MCF 10A (cell line): ENCODE measurements around the gene PRKN. TPM values are rescaled to one million over a fixed set of nuclear protein-coding genes. Genes with fewer than 3 reads are reported as not detected.

Source experiments
- BruUV-seq: library from RNA; stranded (reverse); fragments of 400-500 nt; replicated peaks from 2 replicates; lab custom pipeline; 2021; lab: Mats Ljungman, UMichigan
- CTCF ChIA-PET: fragments of 300-600 bp; sonication (Branson Sonifier 250); formaldehyde crosslinking; extraction: SDS; loops from one replicate; lab custom pipeline; 2021; ENCODE audit warnings: antibody characterized with exemption, inconsistent platforms; lab: Yijun Ruan, JAX
- POLR2A ChIA-PET: fragments of 300-600, 350-650 bp; sonication (Branson Sonifier 250); formaldehyde crosslinking; extraction: SDS; loops from one replicate; lab custom pipeline; 2020; ENCODE audit warnings: antibody characterized with exemption, inconsistent platforms; lab: Yijun Ruan, JAX
- DNase-seq: peaks from one replicate; pipeline ENCODE4 v3.0.0-alpha.2; 2018; ENCODE audit not compliant: unreplicated experiment
- H3K27ac Mint-ChIP-seq: one replicate; pipeline ENCODE4 v1.8.0; 2022; ENCODE audit warnings: mild to moderate bottlenecking, low read depth, mixed read lengths; ENCODE audit not compliant: unreplicated experiment
- H3K27me3 Mint-ChIP-seq: one replicate; pipeline ENCODE4 v1.8.0; 2022; ENCODE audit warnings: mixed read lengths; ENCODE audit not compliant: insufficient read depth, unreplicated experiment
- H3K36me3 Mint-ChIP-seq: one replicate; pipeline ENCODE4 v1.8.0; 2022; ENCODE audit warnings: mild to moderate bottlenecking, moderate library complexity, mixed read lengths; ENCODE audit not compliant: insufficient read depth, unreplicated experiment
- H3K4me1 Mint-ChIP-seq: one replicate; pipeline ENCODE4 v1.8.0; 2022; ENCODE audit warnings: mixed read lengths; ENCODE audit not compliant: insufficient read depth, unreplicated experiment
- H3K4me3 Mint-ChIP-seq: one replicate; pipeline ENCODE4 v1.8.0; 2022; ENCODE audit warnings: mild to moderate bottlenecking, moderate library complexity, mixed read lengths; ENCODE audit not compliant: unreplicated experiment
- H3K9me3 Mint-ChIP-seq: one replicate; pipeline ENCODE4 v1.8.0; 2022; ENCODE audit warnings: mixed read lengths; ENCODE audit not compliant: unreplicated experiment
- intact Hi-C: fragments of 100-400 bp; cut with micrococcal nuclease; formaldehyde crosslinking; loops from 2 replicates; pipeline ENCODE4 v1.14.1; 2022
- total RNA-seq: library from RNA; stranded (reverse); gene quantifications from 2 replicates; pipeline ENCODE4 v1.2.3, GENCODE V29; 2022
- TF ChIP-seq, protein P1 (sequence below): fragments of 200-600 bp; IDR thresholded peaks from one replicate; pipeline ENCODE4 v1.8.0; 2022; ENCODE audit warnings: antibody characterized with exemption, mild to moderate bottlenecking; ENCODE audit not compliant: unreplicated experiment

The PRKN gene
- total RNA-seq, 1 experiment from 2014 or later, result 2.5 TPM

DNA sequence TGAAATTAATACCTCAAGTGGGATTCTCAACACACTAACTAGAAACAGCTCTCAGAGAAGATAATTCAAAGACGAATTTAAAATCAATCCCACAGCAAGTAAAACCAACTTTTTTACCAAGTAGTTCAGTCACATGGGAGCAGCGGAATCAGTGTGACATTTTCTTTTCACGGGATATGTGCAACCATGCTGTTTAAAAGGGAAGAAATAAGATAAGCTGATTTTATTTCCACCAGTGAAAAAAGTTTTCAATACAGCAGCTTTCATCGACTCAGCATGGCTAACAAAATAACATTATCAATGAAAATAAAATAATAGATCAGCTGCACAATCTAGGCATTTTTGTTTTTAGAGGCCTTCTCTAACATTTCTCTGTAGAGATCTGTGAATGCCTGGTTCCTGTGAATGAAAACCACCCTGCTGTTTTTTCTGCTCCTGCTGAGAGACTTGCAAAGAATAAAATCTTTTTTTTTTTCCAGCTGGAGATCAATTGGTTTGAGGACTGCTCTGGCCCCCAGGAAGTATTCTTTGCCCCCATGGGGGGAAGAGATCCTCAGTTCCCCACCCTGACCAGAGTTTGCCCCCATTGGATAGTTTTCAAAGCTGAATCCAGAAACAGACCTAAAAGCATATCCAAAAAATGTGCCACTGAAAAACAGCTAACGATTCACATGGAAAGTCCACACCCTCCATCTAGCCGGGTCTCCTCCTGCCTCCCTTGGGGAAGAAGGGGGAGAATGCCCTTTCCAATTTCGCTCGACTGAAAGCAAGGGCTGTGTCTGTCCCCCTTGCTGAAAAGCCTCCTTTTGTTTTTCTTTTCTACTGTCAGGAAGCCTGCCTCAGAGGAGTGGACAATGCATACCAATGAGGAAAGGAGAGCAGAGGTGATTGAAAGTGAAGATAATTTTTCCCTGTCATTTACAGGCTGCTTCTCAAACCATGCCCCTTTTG, 317.6 kb downstream of the PRKN start:
- TF ChIP-seq, protein P1, sequence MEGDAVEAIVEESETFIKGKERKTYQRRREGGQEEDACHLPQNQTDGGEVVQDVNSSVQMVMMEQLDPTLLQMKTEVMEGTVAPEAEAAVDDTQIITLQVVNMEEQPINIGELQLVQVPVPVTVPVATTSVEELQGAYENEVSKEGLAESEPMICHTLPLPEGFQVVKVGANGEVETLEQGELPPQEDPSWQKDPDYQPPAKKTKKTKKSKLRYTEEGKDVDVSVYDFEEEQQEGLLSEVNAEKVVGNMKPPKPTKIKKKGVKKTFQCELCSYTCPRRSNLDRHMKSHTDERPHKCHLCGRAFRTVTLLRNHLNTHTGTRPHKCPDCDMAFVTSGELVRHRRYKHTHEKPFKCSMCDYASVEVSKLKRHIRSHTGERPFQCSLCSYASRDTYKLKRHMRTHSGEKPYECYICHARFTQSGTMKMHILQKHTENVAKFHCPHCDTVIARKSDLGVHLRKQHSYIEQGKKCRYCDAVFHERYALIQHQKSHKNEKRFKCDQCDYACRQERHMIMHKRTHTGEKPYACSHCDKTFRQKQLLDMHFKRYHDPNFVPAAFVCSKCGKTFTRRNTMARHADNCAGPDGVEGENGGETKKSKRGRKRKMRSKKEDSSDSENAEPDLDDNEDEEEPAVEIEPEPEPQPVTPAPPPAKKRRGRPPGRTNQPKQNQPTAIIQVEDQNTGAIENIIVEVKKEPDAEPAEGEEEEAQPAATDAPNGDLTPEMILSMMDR, result no peak
- Mint-ChIP-seq H3K27ac (no peak overlapping the region), H3K27me3 (no peaks in the 10 kb centered on the region), H3K36me3 (no peaks in the 10 kb centered on the region), H3K4me3 (no peak overlapping the region), H3K4me1 (peaks cover 6% of the 10 kb centered on the region), H3K9me3 (no peaks in the 10 kb centered on the region)
- BruUV-seq, result no TSS peak
- no peak for DNase-seq
- CTCF ChIA-PET, result interaction anchor here (1.5 kb wide), 1 partner anchor 13 kb away, joined by 3 read pairs; no protein-coding TSS in a partner anchor
- POLR2A ChIA-PET, result no interaction called here
- intact Hi-C loops, result no loop called here

DNA sequence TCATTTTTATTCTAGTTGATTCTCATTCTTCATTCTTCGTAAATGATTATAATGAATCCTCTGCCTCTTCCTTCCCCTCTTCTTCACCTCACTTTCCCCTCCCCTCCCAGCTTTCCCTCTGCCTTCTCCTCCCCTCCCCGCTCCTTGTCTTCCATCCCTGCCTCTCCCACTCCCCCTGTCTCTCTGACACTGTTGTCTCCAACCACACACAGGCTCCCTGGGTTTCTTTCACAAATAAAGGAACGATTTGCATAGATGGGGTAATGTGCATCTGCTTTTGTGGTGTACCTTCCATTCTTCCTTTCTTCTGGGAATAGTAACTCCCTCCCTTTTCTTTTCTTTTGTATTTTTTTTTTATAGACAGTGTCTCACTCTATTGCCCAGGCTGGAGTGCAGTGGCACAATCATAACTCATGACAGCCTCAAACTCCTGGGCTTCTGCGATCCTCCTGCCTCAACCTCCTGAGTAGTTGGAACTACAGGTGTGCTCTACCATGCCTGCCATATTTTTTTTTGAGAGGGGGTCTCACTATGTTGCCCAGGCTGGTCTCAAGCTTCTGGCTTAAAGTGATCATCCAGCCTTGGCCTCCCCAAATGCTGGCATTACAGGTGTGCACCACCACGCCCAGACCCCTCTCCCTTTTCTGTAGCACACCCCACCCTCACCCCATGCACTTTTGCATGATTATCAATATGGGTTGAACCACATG, 318.6 kb downstream of the PRKN start:
- CTCF ChIA-PET, result interaction anchor here (1.4 kb wide), 1 partner anchor 13 kb away, joined by 3 read pairs; no protein-coding TSS in a partner anchor
- intact Hi-C loops, result no loop called here
- POLR2A ChIA-PET, result no interaction called here
- Mint-ChIP-seq H3K27me3 (no peaks in the 10 kb centered on the region), H3K4me3 (no peak overlapping the region), H3K9me3 (no peaks in the 10 kb centered on the region), H3K36me3 (no peaks in the 10 kb centered on the region), H3K27ac (no peak overlapping the region), H3K4me1 (peaks cover 6% of the 10 kb centered on the region)
- TF ChIP-seq, protein P1, result no peak
- DNase-seq, result no peak
- no TSS peak for BruUV-seq

DNA sequence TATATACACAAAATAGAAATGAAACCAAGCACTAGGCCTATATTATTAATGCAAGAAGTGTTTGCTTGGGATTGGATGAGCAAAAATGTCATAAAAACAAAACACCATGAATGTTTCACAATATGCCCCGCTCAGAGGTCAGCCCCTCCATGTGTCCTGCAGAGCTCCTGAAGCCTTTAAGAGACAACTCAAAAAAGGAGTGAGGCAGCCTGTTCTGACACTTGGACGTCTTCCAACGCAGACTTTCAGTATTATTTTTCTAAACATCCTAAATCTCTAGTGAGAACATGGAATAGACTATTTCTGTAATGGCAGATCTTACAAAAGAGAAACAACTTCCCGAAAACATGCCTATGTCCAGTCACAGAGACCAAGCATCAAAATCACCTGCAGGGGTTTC, 322.6 kb downstream of the PRKN start:
- intact Hi-C loops, result no loop called here
- Mint-ChIP-seq H3K4me3 (no peak overlapping the region), H3K27ac (no peak overlapping the region), H3K36me3 (no peaks in the 10 kb centered on the region), H3K4me1 (no peaks in the 10 kb centered on the region), H3K9me3 (no peaks in the 10 kb centered on the region), H3K27me3 (no peaks in the 10 kb centered on the region)
- POLR2A ChIA-PET, result no interaction called here
- CTCF ChIA-PET, result no interaction called here
- DNase-seq, result no peak
- no TSS peak for BruUV-seq
- TF ChIP-seq, protein P1, result no peak

DNA sequence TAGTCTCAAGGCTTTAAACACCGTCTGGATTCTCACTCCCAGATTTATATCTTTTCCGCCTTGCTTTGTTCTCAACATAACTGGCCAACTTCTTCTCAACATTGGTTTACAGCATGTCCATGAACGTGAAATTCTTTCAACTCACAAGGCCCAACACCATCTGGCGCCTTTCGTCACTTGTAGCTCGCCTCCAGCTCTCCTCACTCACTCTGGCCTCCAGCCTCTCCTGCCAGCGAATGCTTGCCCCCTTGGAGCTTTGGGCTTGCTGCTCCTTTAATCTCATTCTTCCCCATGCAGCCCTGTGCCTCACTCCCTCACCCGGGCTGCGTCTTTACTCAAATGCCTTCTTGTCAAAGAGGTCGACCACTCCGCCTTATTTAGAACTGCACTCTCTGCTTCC, 324.5 kb downstream of the PRKN start:
- DNase-seq, result no peak
- POLR2A ChIA-PET, result no interaction called here
- no peak overlapping the region for H3K27ac Mint-ChIP-seq
- CTCF ChIA-PET, result no interaction called here
- intact Hi-C loops, result no loop called here
- H3K9me3 Mint-ChIP-seq, result no peaks in the 10 kb centered on the region
- no TSS peak for BruUV-seq
- H3K4me1 Mint-ChIP-seq, result no peaks in the 10 kb centered on the region
- no peaks in the 10 kb centered on the region for H3K36me3 Mint-ChIP-seq
- no peak overlapping the region for H3K4me3 Mint-ChIP-seq
- no peaks in the 10 kb centered on the region for H3K27me3 Mint-ChIP-seq
- TF ChIP-seq, protein P1, result no peak
